H1 (cell line): ENCODE measurements around the gene CAD. TPM values are rescaled to one million over a fixed set of nuclear protein-coding genes. Genes with fewer than 3 reads are reported as not detected.

Experiments used
- CTCF ChIA-PET: fragments of 300-600 bp; sonication (Branson Sonifier 250); formaldehyde crosslinking; loops from one replicate; lab custom pipeline; 2021; ENCODE audit not compliant: partially characterized antibody; lab: Charles Lee
- POLR2A ChIA-PET: fragments of 300-600 bp; sonication (Branson Sonifier 250); formaldehyde crosslinking; loops from one replicate; lab custom pipeline; 2021; ENCODE audit warnings: inconsistent platforms; ENCODE audit not compliant: partially characterized antibody; lab: Charles Lee
- DNase-seq, 2 experiments: peaks; one replicate each; pipeline versions ENCODE4 v3.0.0 to v3.0.0-alpha.2; 2010 to 2022; ENCODE audit warnings: low spot score in 2 of 2, low read depth in 1 of 2, mixed read lengths in 1 of 2
- FAIRE-seq: peaks from 2 replicates; lab custom pipeline; 2011; peaks lifted over from hg19 to GRCh38; lab: Jason Lieb, UNC
- H2AFZ ChIP-seq: 2 replicates; pipeline ENCODE4 v1.8.1; 2012; ENCODE audit warnings: low read length, inconsistent platforms
- H2AK5ac ChIP-seq: 2 replicates; pipeline ENCODE4 v1.6.1; 2013; ENCODE audit warnings: low read depth, low read length
- H2BK120ac ChIP-seq: replicated peaks from 2 replicates; pipeline ENCODE3; 2013; ENCODE audit warnings: low read depth, low read length, inconsistent platforms
- H2BK12ac ChIP-seq: 2 replicates; pipeline ENCODE4 v1.6.1; 2013; ENCODE audit warnings: low read depth, low read length
- H2BK15ac ChIP-seq: 2 replicates; pipeline ENCODE4 v1.6.1; 2013; ENCODE audit warnings: low read length
- H2BK20ac ChIP-seq: 2 replicates; pipeline ENCODE4 v1.6.1; 2013; ENCODE audit warnings: low read length
- H2BK5ac ChIP-seq: 2 replicates; pipeline ENCODE4 v1.6.1; 2013; ENCODE audit warnings: low read depth, low read length
- H3K14ac ChIP-seq: 2 replicates; pipeline ENCODE4 v1.6.1; 2013; ENCODE audit warnings: inconsistent platforms; ENCODE audit not compliant: insufficient read length
- H3K18ac ChIP-seq: 2 replicates; pipeline ENCODE4 v1.6.1; 2013; ENCODE audit warnings: low read length; ENCODE audit errors: extremely low read depth
- H3K23ac ChIP-seq: 2 replicates; pipeline ENCODE4 v1.6.1; 2013; ENCODE audit warnings: inconsistent platforms; ENCODE audit not compliant: insufficient read length
- H3K23me2 ChIP-seq: 2 replicates; pipeline ENCODE4 v1.6.1; 2013; ENCODE audit warnings: low read depth, low read length
- H3K27ac ChIP-seq: 2 replicates; pipeline ENCODE4 v1.6.1; 2011; ENCODE audit warnings: low read depth, low read length, inconsistent platforms
- H3K27me3 ChIP-seq, 4 experiments: replicated peaks in 1 of 4; 1 replicate in 1 of 4; 2 replicates in 3 of 4; pipeline versions ENCODE4 v1.6.1 to v1.8.1; 2011 to 2013; ENCODE audit warnings: low read length in 3 of 4, mild to moderate bottlenecking in 3 of 4, inconsistent platforms in 2 of 4, mixed read lengths in 2 of 4, moderate library complexity in 1 of 4; ENCODE audit not compliant: control insufficient read depth in 3 of 4, insufficient read depth in 3 of 4; ENCODE audit errors: extremely low read depth in 1 of 4
- H3K36me3 ChIP-seq, 4 experiments: 2 replicates each; pipeline versions ENCODE4 v1.6.1 to v1.8.1; 2011 to 2013; ENCODE audit warnings: mild to moderate bottlenecking in 4 of 4, low read length in 3 of 4, moderate library complexity in 2 of 4, control low read depth in 1 of 4, inconsistent platforms in 1 of 4; ENCODE audit not compliant: insufficient read depth in 4 of 4, control insufficient read depth in 2 of 4
- H3K4ac ChIP-seq: replicated peaks from 2 replicates; pipeline ENCODE3; 2013; ENCODE audit warnings: low read length, low read depth, mixed read lengths, inconsistent platforms; ENCODE audit not compliant: insufficient read length
- H3K4me1 ChIP-seq, 4 experiments: replicated peaks in 1 of 4; 1 replicate in 1 of 4; 2 replicates in 3 of 4; pipeline versions ENCODE4 v1.6.1 to v1.8.1; 2011 to 2013; ENCODE audit warnings: low read length in 3 of 4, inconsistent platforms in 2 of 4, mixed read lengths in 1 of 4; ENCODE audit not compliant: insufficient read depth in 4 of 4, control insufficient read depth in 3 of 4
- H3K4me2 ChIP-seq, 2 experiments: 2 replicates each; pipeline versions ENCODE4 v1.6.1 to v1.8.1; 2011 to 2013; ENCODE audit warnings: low read depth in 2 of 2, low read length in 2 of 2, control low read depth in 1 of 2, inconsistent platforms in 1 of 2, mild to moderate bottlenecking in 1 of 2; ENCODE audit not compliant: insufficient read depth in 1 of 2
- H3K4me3 ChIP-seq, 4 experiments: fragments of 200-600, 300-600 bp in 1 of 4; sonication (generic), shearing (Covaris generic), sonication (Bioruptor Twin) in 1 of 4; 2 replicates each; pipeline versions ENCODE4 v1.5.1 to v1.8.1; 2011 to 2016; ENCODE audit warnings: low read length in 4 of 4, low read depth in 3 of 4, control low read depth in 2 of 4, inconsistent platforms in 2 of 4, mild to moderate bottlenecking in 2 of 4, mixed read lengths in 1 of 4, moderate library complexity in 1 of 4; ENCODE audit not compliant: insufficient read depth in 2 of 4; ENCODE audit errors: extremely low read depth in 1 of 4
- H3K56ac ChIP-seq: replicated peaks from 2 replicates; pipeline ENCODE3; 2013; ENCODE audit warnings: low read depth, mild to moderate bottlenecking, mixed read lengths, low read length, inconsistent platforms; ENCODE audit not compliant: insufficient read length
- H3K79me1 ChIP-seq: 2 replicates; pipeline ENCODE4 v1.6.1; 2013; ENCODE audit warnings: low read depth, low read length, control low read depth
- H3K79me2 ChIP-seq, 2 experiments: 2 replicates each; pipeline versions ENCODE4 v1.6.1 to v1.8.1; 2012 to 2013; ENCODE audit warnings: low read length in 2 of 2, mild to moderate bottlenecking in 2 of 2, inconsistent platforms in 1 of 2; ENCODE audit not compliant: insufficient read depth in 2 of 2, control insufficient read depth in 1 of 2
- H3K9ac ChIP-seq, 4 experiments: replicated peaks in 1 of 4; 1 replicate in 1 of 4; 2 replicates in 3 of 4; pipeline versions ENCODE4 v1.6.1 to v1.8.1; 2011 to 2013; ENCODE audit warnings: low read depth in 3 of 4, low read length in 3 of 4, control low read depth in 2 of 4, mild to moderate bottlenecking in 2 of 4, moderate library complexity in 2 of 4, inconsistent platforms in 1 of 4; ENCODE audit errors: extremely low read depth in 1 of 4
- H3K9me3 ChIP-seq, 2 experiments: 2 replicates each; pipeline versions ENCODE4 v1.6.1 to v1.8.1; 2012 to 2013; ENCODE audit warnings: mild to moderate bottlenecking in 2 of 2, moderate library complexity in 2 of 2, control low read depth in 1 of 2, inconsistent platforms in 1 of 2, low read depth in 1 of 2, low read length in 1 of 2, mixed read lengths in 1 of 2; ENCODE audit not compliant: insufficient read depth in 2 of 2
- H4K20me1 ChIP-seq, 2 experiments: replicated peaks in 1 of 2; 2 replicates each; pipeline versions ENCODE3 to v1.8.1; 2011 to 2013; ENCODE audit warnings: inconsistent platforms in 2 of 2, low read length in 2 of 2, mild to moderate bottlenecking in 1 of 2; ENCODE audit not compliant: insufficient read depth in 2 of 2, control insufficient read depth in 1 of 2
- H4K5ac ChIP-seq: 2 replicates; pipeline ENCODE4 v1.6.1; 2013; ENCODE audit warnings: low read length, low read depth, mixed read lengths, inconsistent platforms; ENCODE audit not compliant: insufficient read length
- H4K8ac ChIP-seq: 2 replicates; pipeline ENCODE4 v1.8.0; 2013; ENCODE audit warnings: mild to moderate bottlenecking, moderate library complexity, low read length, inconsistent platforms; ENCODE audit not compliant: insufficient read depth; ENCODE audit errors: extremely low read depth
- H4K91ac ChIP-seq: replicated peaks from 2 replicates; pipeline ENCODE3; 2013; ENCODE audit warnings: low read length, mixed read lengths, inconsistent platforms; ENCODE audit not compliant: insufficient read length
- BCL11A ChIP-seq, 2 experiments: IDR thresholded peaks; one replicate each; pipeline ENCODE4 v1.6.1; 2011; ENCODE audit warnings: low read depth in 2 of 2, low read length in 2 of 2, mild to moderate bottlenecking in 2 of 2
- BRCA1 ChIP-seq: IDR thresholded peaks from 2 replicates; pipeline ENCODE4 v1.6.1; 2012; ENCODE audit warnings: low read depth, low read length, improper control_type of control experiment
- CBX8 ChIP-seq: fragments of 300-800, 300-1000 bp; sonication (generic); IDR thresholded peaks from 2 replicates; pipeline ENCODE4 v1.7.1; 2016; ENCODE audit warnings: low read depth, low read length, borderline replicate concordance
- CEBPB ChIP-seq: IDR thresholded peaks from 2 replicates; pipeline ENCODE4 v1.6.1; 2012; ENCODE audit warnings: low read depth, low read length
- EGR1 ChIP-seq: IDR thresholded peaks from 2 replicates; pipeline ENCODE4 v1.6.1; 2011; ENCODE audit warnings: low read depth, low read length, borderline replicate concordance
- KDM5A ChIP-seq: fragments of 200-600 bp; IDR thresholded peaks from 2 replicates; pipeline ENCODE4 v1.7.1; 2012; ENCODE audit warnings: mild to moderate bottlenecking, low read length, inconsistent platforms, mixed read lengths
- RAD21 ChIP-seq, 2 experiments: IDR thresholded peaks in 1 of 2; conservative IDR thresholded peaks in 1 of 2; 2 replicates each; pipeline ENCODE4 v1.6.1; 2011; ENCODE audit warnings: low read depth in 2 of 2, low read length in 2 of 2, improper control_type of control experiment in 1 of 2, inconsistent platforms in 1 of 2, mild to moderate bottlenecking in 1 of 2, moderate library complexity in 1 of 2
- RBBP5 ChIP-seq: IDR thresholded peaks from 2 replicates; pipeline ENCODE4 v1.7.1; 2012; ENCODE audit warnings: low read depth, mild to moderate bottlenecking, inconsistent platforms, low read length, moderate library complexity, borderline replicate concordance
- SAP30 ChIP-seq: fragments of 300-600 bp; sonication (generic); IDR thresholded peaks from 2 replicates; pipeline ENCODE4 v1.7.1; 2012; ENCODE audit warnings: low read length, moderate library complexity, mild to moderate bottlenecking, inconsistent platforms; ENCODE audit not compliant: insufficient read depth, insufficient replicate concordance
- WGBS, 2 experiments: shearing (Covaris generic) in 1 of 2; methylation state at CpG; one replicate each; pipeline versions ENCODE4 v1.1.6 to v1.1.7; 2013 to 2015; ENCODE audit warnings: low lambda C conversion rate in 2 of 2, mixed read lengths in 2 of 2, inconsistent platforms in 1 of 2, low coverage in 1 of 2, missing lambda C conversion rate in 1 of 2; ENCODE audit not compliant: insufficient replicate concordance in 2 of 2, insufficient coverage in 1 of 2, insufficient read length in 1 of 2; ENCODE audit errors: extremely low coverage in 1 of 2, missing lambda C conversion rate in 1 of 2; 5-methylcytosine and 5-hydroxymethylcytosine counted together
- polyA plus RNA-seq, 7 experiments: library from polyadenylated mRNA; depleted of rRNA in 3 of 7; stranded (reverse) in 5 of 7; unstranded in 2 of 7; fragments of >200 nt in 5 of 7; fragments of 200-250 nt in 2 of 7; gene quantifications; 1 replicate in 5 of 7; 2 replicates in 1 of 7; 4 replicates in 1 of 7; pipeline versions ENCODE4 v1.2.1 to v1.2.3, GENCODE V29; 2011 to 2013; ENCODE audit warnings: missing spikeins in 2 of 7, mixed read lengths in 2 of 7
- total RNA-seq: library from RNA; stranded (reverse); fragmentation: NEBNext Ultra II Directional; extraction: Animal tissue kit (Norgen Biotek cat#: 25700); gene quantifications from 2 replicates; pipeline ENCODE4 v1.2.1, GENCODE V29; 2021
- TF ChIP-seq, protein P1 (sequence below): IDR thresholded peaks from 2 replicates; pipeline ENCODE4 v1.6.1; 2012; ENCODE audit warnings: inconsistent platforms
- TF ChIP-seq, protein P2 (sequence below): IDR thresholded peaks from 2 replicates; pipeline ENCODE4 v1.6.1; 2011; ENCODE audit warnings: low read length, improper control_type of control experiment

The CAD gene
- total and polyA plus RNA-seq, 2 of the 8 experiments (the other 6 are each of a cell fraction or from before 2014, with no cell fraction given), result 130 to 146 TPM

DNA sequence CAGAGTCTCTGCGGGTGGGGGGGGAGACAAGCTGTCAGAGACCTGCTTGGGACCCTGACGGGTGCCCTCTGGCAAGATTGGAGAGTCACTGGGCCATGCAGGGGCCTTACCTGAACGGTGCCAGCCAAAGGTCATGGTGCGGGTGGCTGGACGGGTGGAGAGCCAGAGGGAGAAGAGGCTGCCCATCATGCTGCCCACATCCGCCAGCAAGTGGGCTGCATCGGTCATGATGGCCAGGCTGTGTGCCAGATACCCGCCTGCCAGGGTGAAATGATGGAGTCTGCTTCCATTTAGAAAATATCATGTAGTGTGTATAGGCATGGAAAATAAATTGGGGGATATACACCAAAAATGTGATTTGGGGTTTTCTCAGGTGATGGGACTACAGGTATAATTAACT lies 40.9 kb downstream of the CAD start:
- no peak overlapping the region for H2BK120ac ChIP-seq
- H2BK5ac ChIP-seq, result no peak overlapping the region
- no peak overlapping the region for H3K14ac ChIP-seq
- H3K79me2 ChIP-seq, result peaks cover 0 to 2% of the 10 kb centered on the region in 2 experiments; a peak in 1 of 4 replicates
- H3K4me2 ChIP-seq, result no peak overlapping the region
- no peak overlapping the region for H3K18ac ChIP-seq
- H2BK20ac ChIP-seq, result no peak overlapping the region
- peaks cover 0 to 8% (median 5%) of the 10 kb centered on the region in 4 experiments; a peak in 5 of 7 replicates for H3K4me1 ChIP-seq
- H4K91ac ChIP-seq, result no peak overlapping the region
- peaks cover 0 to 11% of the 10 kb centered on the region in 2 experiments for H4K20me1 ChIP-seq
- H3K9ac ChIP-seq, result no peak overlapping the region
- ChIA-PET POLR2A (interaction anchor here (5.8 to 32.6 kb wide), 2 partner anchors 11 to 29 kb away, joined by 51 to 835 read pairs; partner anchors contain the start of gene CAD), CTCF (interaction anchor here (0.7 to 5.6 kb wide), 6 partner anchors 15 to 47 kb away, joined by 3 to 64 read pairs (median 4); partner anchors contain the start of gene TRIM54)
- H3K27me3 ChIP-seq, result peaks cover 15 to 32% (median 25%) of the 10 kb centered on the region in 4 experiments
- no peak for FAIRE-seq
- H3K23me2 ChIP-seq, result peaks cover 6% of the 10 kb centered on the region; the same call in 1 of the 2 replicates
- no peak overlapping the region for H3K4me3 ChIP-seq
- no peak overlapping the region for H4K5ac ChIP-seq
- H4K8ac ChIP-seq, result no peak overlapping the region
- H3K23ac ChIP-seq, result no peak overlapping the region
- no peak overlapping the region for H2AK5ac ChIP-seq
- 92% methylated on average over 7 of the region's 8 CpGs; no CpG with 5 or more reads in 1 of the 2 experiments for WGBS, 2 experiments
- DNase-seq, result no peak
- no peak overlapping the region for H3K56ac ChIP-seq
- H3K9me3 ChIP-seq, result no peaks in the 10 kb centered on the region
- no peaks in the 10 kb centered on the region for H3K36me3 ChIP-seq
- H3K4ac ChIP-seq, result no peak overlapping the region
- no peak overlapping the region for H3K27ac ChIP-seq
- no peak overlapping the region for H2AFZ ChIP-seq
- no peak overlapping the region for H2BK15ac ChIP-seq
- no peaks in the 10 kb centered on the region for H3K79me1 ChIP-seq
- H2BK12ac ChIP-seq, result no peak overlapping the region
- TF ChIP-seq BRCA1 (no peak), SAP30 (no peak), EGR1 (no peak), CEBPB (no peak), KDM5A (no peak), RBBP5 (no peak), RAD21 (IDR thresholded peaks at IDR 0.05 in 1 of 2, conservative IDR thresholded peaks at IDR 0.05 in 1 of 2; ENCODE audit: low read depth in 2 of 2, low read length in 2 of 2) (no peak), CBX8 (no peak), BCL11A (IDR thresholded peaks at IDR 0.05; ENCODE audit: low read depth in 2 of 2, low read length in 2 of 2) (no peak)
- TF ChIP-seq, protein P1, sequence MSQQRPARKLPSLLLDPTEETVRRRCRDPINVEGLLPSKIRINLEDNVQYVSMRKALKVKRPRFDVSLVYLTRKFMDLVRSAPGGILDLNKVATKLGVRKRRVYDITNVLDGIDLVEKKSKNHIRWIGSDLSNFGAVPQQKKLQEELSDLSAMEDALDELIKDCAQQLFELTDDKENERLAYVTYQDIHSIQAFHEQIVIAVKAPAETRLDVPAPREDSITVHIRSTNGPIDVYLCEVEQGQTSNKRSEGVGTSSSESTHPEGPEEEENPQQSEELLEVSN, result no peak
- TF ChIP-seq, protein P2, sequence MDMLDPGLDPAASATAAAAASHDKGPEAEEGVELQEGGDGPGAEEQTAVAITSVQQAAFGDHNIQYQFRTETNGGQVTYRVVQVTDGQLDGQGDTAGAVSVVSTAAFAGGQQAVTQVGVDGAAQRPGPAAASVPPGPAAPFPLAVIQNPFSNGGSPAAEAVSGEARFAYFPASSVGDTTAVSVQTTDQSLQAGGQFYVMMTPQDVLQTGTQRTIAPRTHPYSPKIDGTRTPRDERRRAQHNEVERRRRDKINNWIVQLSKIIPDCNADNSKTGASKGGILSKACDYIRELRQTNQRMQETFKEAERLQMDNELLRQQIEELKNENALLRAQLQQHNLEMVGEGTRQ, result no peak
